ENCODE measurements around the gene P4HA1. TPM values are rescaled to one million over a fixed set of nuclear protein-coding genes. Genes with fewer than 3 reads are reported as not detected.

P4HA1 gene
- total RNA-seq, 1 donor from 2014 or later = 116 TPM

GRCh38 chr10:73061743-73062142 lies 34.9 kb downstream of the P4HA1 start:
- TF ChIP-seq CTCF (conservative IDR thresholded peaks at IDR 0.05; ENCODE audit: low read depth, low read length) = no peak
- H3K4me3 ChIP-seq (ENCODE audit: low read depth, low read length) = no peak overlapping the region
- no peak for DNase-seq (ENCODE audit: low read depth)

- DNase-seq (ENCODE audit: low read depth) = no peak
- no peak overlapping the region for H3K4me3 ChIP-seq (ENCODE audit: low read depth, low read length)
- TF ChIP-seq CTCF (conservative IDR thresholded peaks at IDR 0.05; ENCODE audit: low read depth, low read length) = peak; percentile 54
Measured at GRCh38 chr10:73060738-73061635, 35.7 kb downstream of the P4HA1 start.

GRCh38 chr10:73060173-73060572 lies 36.5 kb downstream of the P4HA1 start:
- H3K4me3 ChIP-seq (ENCODE audit: low read depth, low read length) = no peak overlapping the region
- TF ChIP-seq CTCF (conservative IDR thresholded peaks at IDR 0.05; ENCODE audit: low read depth, low read length) = no peak
- DNase-seq (ENCODE audit: low read depth) = no peak

- H3K4me3 ChIP-seq (ENCODE audit: low read depth, low read length) = no peak overlapping the region
- no peak for DNase-seq (ENCODE audit: low read depth)
- TF ChIP-seq CTCF (conservative IDR thresholded peaks at IDR 0.05; ENCODE audit: low read depth, low read length) = no peak
Measured at GRCh38 chr10:73058057-73058591, 38.5 kb downstream of the P4HA1 start.

GRCh38 chr10:73054286-73054685 lies 42.4 kb downstream of the P4HA1 start:
- TF ChIP-seq CTCF (conservative IDR thresholded peaks at IDR 0.05; ENCODE audit: low read depth, low read length) = no peak
- H3K4me3 ChIP-seq (ENCODE audit: low read depth, low read length) = no peak overlapping the region

GRCh38 chr10:73053275-73053674 lies 43.4 kb downstream of the P4HA1 start:
- TF ChIP-seq CTCF (conservative IDR thresholded peaks at IDR 0.05; ENCODE audit: low read depth, low read length) = no peak
- no peak overlapping the region for H3K4me3 ChIP-seq (ENCODE audit: low read depth, low read length)
- DNase-seq (ENCODE audit: low read depth) = no peak

More at GRCh38 chr10:73054286-73054685, 42.4 kb downstream of the P4HA1 start:
- no peak for DNase-seq (ENCODE audit: low read depth)
